ENCODE data around the gene ARHGAP8.
"Not testable (repeated sequence)": the region's sequence is repeated elsewhere in the genome, so short reads cannot be mapped to it uniquely, and the experiment has no call there.

The ARHGAP8 gene

GRCh38 chr22:44891791-44892190 is 139.4 kb downstream of the ARHGAP8 start:
- no peak for DNase-seq

DNA sequence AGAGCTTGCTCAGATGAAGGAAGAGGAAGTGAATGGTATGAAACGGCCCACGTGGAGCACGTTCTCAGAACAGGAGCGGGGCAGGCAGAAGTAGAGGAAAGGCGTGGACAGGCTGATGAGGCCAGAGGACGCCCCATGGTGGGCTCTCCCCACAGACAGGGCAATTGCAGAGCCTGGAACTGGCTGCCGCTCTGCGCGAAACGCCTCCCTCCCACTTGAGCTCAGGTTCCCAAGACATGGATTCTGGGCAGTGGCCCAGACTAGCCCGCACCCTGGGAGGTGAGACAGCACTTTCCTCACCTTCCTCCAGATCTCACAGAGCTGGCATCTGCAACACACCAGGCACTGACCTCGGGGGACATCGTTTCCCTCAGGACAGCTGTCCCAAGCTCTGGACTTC is 139.9 kb downstream of the ARHGAP8 start:
- no peak for DNase-seq

DNA sequence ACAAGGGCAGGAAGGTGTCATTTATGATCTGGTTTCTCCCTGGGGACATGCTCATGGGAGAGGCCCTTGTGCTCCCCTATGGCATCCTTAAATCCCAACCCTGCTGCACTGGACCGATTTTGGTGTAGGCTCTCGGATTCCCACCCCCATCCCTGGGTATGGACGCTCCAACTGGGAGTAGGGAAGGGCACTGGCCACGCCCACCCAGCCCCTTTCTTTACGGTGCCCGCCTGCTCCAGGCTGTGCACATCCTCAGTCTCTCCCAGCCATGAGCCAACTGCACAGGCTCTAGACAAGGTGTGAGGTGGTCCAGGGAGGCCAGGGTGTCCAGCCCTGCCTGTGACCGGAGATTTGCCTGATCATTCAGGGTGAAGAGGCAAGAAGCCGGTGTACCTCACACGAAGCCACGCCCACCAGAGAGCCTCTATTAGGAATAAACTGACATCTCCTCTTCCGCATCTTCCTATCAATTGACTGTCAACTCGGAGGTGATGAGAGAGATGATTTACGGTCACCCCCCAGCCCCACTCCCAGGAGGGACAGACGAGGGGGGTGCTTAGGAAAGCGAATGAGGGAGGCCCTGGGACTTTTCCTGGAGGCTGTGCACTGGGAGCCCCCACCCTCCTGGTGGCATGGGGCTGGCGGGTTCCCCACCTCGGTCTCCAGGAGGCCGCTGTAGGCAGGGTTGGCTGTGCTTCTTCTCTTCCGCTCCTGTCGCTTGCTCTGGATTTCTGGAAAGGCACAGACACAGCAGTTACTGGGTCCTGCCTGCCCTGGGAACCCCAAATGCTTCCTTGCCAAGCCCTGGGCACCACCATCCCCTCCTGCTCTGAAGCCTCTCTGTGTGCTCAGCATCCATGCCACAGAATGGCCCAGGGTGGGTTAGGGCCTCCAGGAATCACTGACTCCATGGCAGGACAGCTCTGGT is 140.7 kb downstream of the ARHGAP8 start:
- no peak for DNase-seq

- no peak for DNase-seq
These were observed 141.3 kb downstream of the ARHGAP8 start for GRCh38 chr22:44893731-44894080.

DNA sequence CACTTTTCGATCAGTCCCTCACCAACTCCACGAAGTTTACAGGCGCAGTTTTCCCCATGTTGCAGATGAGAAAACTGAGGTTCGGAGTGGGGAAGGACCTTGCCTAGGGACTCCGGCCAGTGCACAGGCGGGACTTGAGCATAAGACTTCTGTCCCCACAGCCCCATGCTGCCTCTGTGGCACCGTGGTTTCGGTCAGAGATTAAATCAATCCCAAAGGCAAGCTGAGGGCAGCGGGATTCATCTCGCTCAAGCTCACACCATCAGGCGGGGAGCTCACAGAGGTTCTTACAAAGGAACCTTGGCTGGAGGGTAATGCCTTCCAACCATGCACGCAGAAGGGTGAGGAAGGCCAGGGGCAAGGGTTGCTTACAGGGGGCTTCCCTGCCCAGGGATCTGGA is 141.9 kb downstream of the ARHGAP8 start:
- DNase-seq, result no peak

DNA sequence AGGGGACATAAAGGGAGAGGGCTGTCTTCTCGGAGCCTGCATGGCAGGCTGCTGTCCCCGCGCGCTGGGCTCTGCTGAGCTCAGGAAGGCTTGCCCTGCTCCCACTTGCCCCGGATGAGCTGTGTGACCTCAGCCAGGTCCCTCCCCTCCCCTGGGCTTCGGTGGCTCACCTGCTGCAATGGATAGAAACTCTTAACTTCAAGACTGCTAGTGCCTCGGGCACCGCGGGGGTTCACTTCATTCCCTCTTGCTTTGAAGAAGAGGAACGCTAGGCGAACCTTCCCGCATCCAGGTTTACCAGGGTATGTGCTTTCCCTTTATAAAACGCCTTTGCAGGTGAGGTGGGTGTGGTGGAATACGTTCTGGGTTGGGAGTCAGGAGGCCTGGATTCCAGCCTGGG is 142.4 kb downstream of the ARHGAP8 start:
- DNase-seq, result no peak

DNA sequence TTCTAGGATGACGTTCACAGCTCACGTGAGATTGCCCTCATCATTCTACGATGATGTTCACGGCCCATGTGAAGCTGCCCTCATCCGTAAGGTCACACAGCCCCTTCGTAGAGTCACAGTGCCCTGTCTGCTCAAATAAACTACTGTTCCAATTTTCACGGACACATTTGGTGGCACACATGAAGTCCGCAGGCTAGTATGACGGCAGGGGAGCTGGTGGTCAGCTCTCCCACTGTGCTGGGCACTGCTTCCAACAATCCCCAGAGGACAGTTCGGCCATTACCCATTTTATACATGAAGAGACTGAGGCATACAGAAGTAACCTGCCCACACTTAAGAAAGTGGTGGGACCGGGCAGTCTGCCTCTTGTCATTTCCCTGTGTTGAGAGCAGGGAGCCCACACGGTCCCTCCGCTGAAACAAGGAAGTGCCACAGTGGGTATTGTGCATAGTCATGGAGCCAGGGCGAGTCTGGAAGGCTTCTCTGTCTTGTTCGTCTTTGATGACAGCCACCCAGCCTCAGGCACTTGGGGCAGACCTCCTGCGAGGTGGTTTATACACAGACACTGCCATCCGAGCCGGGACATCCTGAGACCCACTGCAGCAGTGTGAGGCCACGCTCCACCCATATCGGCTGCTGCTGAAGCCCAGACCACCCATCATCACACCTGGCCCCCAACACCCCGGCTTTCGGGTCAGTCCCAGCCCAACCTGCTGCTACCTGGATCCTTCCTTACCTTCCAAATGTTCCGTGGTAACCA is 143.1 kb downstream of the ARHGAP8 start:
- DNase-seq, result no peak

DNA sequence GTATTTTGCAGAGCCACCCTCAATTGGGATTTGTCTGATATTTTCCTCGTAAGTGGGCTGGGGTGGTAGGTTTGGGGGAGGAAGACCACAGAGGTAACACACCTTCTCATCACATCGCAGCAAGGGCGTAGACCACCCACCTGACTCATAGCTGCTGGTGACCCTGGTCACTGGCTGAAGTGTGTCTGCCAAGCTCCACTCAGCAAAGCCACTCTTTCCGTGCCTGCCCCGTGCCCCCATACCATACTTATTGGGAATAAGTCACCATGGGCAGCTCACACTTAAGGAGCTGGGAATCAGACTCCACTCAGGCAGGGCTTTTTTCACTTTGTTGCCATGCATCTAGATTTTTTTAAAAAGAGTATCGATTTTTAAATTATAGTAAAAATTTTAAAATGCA is 145.9 kb downstream of the ARHGAP8 start:
- DNase-seq, result no peak

DNA sequence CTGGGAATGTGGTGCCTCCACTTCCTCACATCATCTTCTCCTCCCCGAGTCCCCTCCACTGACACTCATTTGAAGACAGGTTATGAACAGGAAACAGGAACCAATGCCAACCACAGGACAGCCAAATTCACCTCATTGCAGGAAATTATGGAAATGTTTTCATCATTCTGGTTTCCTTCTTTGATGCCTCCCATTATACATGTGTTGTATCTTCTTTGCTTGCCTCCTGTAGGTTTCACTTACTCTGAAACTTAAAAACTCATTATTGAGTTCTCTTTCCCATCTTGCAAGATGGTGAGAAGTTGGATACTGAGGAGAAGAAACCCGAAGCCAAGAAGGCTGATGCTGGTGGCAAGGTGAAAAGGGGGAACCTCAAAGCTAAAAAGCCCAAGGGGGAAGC is 148.9 kb downstream of the ARHGAP8 start:
- DNase-seq, result no peak

GRCh38 chr22:44903164-44903563 is 150.8 kb downstream of the ARHGAP8 start:
- not testable (repeated sequence) for DNase-seq

- DNase-seq, result not testable (repeated sequence)
These were observed 152.2 kb downstream of the ARHGAP8 start for GRCh38 chr22:44904492-44905152.

DNA sequence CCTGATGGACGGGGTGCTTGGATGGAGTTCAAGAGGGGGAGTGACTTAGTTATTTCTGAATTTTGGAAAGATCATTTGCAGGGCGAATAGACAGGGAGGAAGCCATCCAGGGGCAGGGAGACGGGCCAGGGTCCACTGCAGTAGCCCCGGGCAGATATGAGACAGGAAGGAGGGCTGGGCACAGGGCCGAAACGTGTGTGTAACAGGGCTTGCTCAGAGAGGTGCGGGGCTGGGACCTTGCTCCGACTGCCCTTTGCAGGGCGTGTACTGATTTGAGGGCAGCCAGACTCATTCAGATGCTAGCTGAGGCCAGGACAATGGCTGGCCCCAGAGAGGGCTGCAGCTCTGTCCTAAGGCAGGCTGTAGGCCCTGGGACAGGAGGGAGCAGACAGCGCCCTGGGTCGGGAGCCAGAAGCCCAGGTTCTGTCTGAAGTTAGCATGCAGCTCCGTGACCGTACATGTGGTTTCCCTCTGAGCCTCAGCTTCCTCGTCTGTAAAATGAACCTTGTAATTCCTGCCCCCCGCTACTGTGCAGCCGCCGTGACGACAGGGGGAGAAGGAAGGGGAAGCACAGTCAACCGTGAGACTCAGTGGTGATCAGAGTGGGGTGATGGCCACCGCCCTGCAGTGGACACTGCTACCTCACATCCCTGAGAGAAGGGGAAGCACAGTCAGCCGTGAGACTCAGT is 154.0 kb downstream of the ARHGAP8 start:
- DNase-seq, result no peak

GRCh38 chr22:44906999-44907644 is 154.7 kb downstream of the ARHGAP8 start:
- no peak for DNase-seq

DNA sequence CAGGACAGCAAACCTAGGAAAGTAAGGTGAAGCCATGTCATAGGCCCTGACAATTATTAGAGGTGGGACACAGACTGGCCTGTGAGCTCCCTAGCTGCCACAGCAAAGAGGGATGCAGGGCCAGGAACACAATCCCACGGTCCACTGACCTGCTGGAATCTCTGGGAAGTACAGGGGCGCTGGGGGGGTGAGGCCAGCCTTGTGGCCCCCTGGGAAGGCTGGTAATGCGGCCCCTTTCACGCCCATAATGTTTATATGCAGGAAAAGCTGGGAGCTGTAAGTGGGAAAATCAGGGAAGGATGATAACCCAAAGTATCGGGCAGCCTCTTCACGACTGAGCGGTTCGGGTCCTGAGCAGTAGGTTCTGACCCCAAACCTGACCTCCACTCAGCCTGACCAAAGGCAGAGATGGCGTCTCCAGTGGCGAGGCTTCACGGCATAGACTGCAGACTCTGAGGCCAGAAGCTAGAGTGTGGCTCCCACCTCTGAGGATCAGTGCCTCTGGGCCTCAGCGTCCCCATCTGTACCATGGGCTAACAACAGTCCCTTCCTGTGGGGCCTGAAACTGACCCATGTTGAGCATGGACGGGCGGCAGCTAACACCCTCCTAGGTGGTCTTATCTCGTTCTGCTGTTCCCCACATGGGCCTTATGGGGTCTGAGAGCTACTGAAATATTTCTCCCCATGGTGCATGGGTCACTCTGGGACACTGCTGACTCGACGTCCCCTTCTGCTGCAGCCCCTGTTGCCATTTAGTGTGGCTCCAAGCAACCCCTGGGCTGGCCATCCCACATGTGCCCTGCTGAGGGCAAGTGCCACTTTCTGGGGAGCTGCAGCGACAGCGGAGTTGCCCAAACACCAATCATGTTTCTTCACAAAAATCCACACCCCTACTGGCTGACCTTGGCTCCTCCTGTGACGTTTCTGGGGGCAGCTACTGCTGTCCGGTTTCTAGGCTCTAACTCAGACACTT is 155.7 kb downstream of the ARHGAP8 start:
- DNase-seq, result no peak

DNA sequence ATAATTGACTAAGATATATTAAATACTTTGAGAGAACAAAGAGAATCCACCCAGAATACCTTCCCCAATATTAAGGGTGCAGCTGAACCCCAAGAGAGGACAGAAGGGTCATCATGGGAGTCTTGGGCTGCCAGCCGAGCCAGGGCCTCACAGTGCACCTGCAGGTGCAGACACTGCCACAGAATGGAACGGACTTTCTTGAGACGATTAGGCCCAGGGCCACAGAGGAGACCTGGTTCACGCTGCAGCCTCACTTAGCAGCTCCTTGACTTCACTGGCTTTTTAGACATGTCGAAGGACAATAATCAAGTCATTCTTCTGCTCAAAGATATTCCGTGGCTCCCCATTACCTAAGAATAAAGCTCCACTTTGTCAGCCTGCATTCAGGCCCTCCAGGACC is 156.9 kb downstream of the ARHGAP8 start:
- no peak for DNase-seq
